ENCODE measurements around the gene NTF4.

Gene NTF4

DNA sequence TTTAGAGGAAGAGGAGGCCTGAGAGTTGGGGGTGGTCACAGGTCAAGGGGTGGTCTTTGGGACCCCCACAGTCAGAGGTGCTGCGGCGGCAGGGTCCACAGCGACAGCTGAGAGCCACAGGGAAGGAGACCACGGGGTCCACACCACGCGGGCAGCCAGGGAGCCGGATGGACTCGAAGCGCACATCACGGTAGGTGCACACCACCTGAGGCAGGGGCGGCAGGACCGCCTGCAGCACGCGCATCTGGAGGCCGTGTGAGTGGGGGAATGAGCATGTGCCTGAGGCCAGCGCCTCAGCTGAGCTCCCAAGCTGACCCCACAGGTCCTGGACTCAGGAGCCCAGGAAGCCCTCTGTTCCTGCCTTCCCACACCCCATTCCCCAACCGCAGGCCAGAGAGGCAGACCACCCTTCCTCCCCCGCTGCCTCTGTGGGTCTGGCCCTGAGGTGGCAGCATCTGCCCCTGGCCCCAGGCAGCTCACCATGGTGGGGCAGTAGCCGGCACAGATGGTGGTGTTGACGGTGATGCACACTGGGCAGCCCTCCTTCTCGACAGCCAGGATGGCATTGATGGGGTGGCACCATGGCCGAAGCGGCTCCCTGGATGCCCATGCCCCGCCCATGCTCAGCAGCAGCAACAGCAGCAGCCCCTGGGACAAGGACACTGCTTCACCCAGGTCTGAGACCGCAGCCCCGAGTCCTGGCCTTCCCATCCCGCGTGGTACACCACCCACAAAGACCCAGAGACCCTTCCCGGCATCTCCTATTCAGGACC, 48.4 kb downstream of the NTF4 start:
- no peak overlapping the region for H3K4me3 ChIP-seq (replicated peaks in 1 of 2; ENCODE audit: low read depth in 2 of 2, low read length in 2 of 2)
- TF ChIP-seq, protein P1, sequence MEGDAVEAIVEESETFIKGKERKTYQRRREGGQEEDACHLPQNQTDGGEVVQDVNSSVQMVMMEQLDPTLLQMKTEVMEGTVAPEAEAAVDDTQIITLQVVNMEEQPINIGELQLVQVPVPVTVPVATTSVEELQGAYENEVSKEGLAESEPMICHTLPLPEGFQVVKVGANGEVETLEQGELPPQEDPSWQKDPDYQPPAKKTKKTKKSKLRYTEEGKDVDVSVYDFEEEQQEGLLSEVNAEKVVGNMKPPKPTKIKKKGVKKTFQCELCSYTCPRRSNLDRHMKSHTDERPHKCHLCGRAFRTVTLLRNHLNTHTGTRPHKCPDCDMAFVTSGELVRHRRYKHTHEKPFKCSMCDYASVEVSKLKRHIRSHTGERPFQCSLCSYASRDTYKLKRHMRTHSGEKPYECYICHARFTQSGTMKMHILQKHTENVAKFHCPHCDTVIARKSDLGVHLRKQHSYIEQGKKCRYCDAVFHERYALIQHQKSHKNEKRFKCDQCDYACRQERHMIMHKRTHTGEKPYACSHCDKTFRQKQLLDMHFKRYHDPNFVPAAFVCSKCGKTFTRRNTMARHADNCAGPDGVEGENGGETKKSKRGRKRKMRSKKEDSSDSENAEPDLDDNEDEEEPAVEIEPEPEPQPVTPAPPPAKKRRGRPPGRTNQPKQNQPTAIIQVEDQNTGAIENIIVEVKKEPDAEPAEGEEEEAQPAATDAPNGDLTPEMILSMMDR (IDR thresholded peaks at IDR 0.05; ENCODE audit: low read depth, low read length): no peak
- no peak for DNase-seq (ENCODE audit: low read depth in 2 of 2)

DNA sequence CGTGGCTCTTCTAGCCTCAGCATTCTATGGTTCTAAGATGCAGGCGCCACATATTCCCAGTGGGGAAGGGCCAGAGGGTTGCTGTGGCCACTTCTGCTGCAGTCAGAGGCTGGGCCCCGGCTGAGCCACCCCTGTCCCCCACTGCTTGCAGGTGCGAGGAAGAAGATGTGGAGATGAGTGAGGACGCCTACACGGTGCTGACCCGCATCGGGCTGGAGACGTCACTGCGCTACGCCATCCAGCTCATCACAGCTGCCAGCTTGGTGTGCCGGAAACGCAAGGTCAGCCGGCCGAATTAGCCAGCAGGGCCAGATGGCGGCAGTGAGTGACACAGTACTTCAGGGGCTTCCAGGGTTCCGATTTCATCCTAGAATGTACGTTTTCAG, 49.8 kb downstream of the NTF4 start:
- no peak overlapping the region for H3K4me3 ChIP-seq (replicated peaks in 1 of 2; ENCODE audit: low read depth in 2 of 2, low read length in 2 of 2)
- TF ChIP-seq, protein P1 (IDR thresholded peaks at IDR 0.05; ENCODE audit: low read depth, low read length): no peak
- DNase-seq (ENCODE audit: low read depth in 2 of 2): no peak

DNA sequence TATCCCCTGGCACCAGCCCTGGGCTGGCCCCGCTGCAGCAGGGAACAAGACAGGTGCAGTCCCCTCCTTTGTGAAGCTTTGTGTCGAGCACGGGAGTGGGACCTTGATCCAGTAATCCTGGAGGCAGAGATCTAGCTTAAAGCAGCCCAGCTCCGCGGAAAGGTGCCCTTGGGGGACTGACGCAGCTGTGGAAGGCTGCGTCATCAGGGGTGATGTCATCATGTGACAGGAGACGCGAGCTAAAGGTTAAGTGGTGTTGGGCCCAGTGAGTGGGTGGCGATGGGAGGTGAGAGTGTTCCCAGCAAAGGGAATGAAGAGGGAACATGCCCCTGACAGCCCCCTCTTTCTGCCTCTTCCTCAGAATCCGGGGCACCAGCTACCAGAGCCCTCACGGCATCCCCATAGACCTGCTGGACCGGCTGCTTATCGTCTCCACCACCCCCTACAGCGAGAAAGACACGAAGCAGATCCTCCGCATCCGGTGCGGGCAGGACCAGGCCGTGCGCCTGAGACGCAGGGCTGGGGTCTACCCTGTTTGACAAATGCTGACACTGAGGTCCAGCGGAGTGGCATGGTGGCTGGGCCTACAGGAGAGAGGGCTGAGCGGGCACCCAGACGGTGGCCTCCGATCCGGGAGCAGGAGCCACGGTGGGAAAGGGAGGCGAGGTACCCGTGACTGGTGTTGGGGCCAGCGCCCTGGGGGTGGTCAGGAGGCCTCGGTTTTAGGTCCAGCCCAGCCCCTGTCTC, 50.3 kb downstream of the NTF4 start:
- peak in 1 of 2 donors; percentile 42 for DNase-seq (ENCODE audit: low read depth in 2 of 2)
- TF ChIP-seq, protein P1 (IDR thresholded peaks at IDR 0.05; ENCODE audit: low read depth, low read length): no peak
- H3K4me3 ChIP-seq (replicated peaks in 1 of 2; ENCODE audit: low read depth in 2 of 2, low read length in 2 of 2): no peak overlapping the region

DNA sequence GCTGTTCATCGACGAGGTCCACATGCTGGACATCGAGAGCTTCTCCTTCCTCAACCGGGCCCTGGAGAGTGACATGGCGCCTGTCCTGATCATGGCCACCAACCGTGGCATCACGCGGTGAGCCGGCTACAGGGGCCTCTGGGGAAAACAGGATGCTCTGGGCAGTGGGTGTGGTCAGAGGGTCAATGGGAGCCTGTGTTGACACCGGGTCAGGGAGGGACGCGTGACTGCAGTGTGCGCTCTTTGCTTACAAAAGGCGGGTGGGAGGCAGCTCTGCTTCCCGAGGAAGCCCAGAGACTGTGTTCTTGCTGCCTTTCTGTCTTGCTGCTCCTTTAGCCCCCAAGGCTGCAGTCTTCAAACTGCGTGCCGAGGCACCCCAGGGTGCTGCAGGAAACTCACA, 53.4 kb downstream of the NTF4 start:
- TF ChIP-seq, protein P1 (IDR thresholded peaks at IDR 0.05; ENCODE audit: low read depth, low read length): no peak
- no peak for DNase-seq (ENCODE audit: low read depth in 2 of 2)
- no peak overlapping the region for H3K4me3 ChIP-seq (replicated peaks in 1 of 2; ENCODE audit: low read depth in 2 of 2, low read length in 2 of 2)

All from cardiac fibroblast (primary cell).